SHP77 (cell line): ENCODE results near the gene TIMMDC1.
A peak's percentile ranks its signal among the peaks of the same experiment; 100 is the strongest.
"Not testable (repeated sequence)": the region's sequence is repeated elsewhere in the genome, so short reads cannot be mapped to it uniquely, and the experiment has no call there.

ENCODE experiments used
- DNase-seq, 2 experiments: peaks; one replicate each; lab custom pipeline; 2025; lab: John Stamatoyannopoulos, UW

TIMMDC1 gene

GRCh38 chr3:119557192-119557876 is 59.0 kb downstream of the TIMMDC1 start:
- no peak for DNase-seq

GRCh38 chr3:119557877-119558269 is 59.5 kb downstream of the TIMMDC1 start:
- no peak for DNase-seq

GRCh38 chr3:119558626-119559317 is 60.4 kb downstream of the TIMMDC1 start:
- DNase-seq = no peak

GRCh38 chr3:119559441-119559963 is 61.2 kb downstream of the TIMMDC1 start, which contains the start of gene CD80:
TSS of gene CD80 (minus strand) at chr3:119559614. CDS start at chr3:119557728, 1,886 bp downstream.
- peak; percentile 2 to 22 for DNase-seq

GRCh38 chr3:119560160-119560559 is 61.8 kb downstream of the TIMMDC1 start:
- no peak for DNase-seq

GRCh38 chr3:119562307-119562961 is 64.1 kb downstream of the TIMMDC1 start:
- no peak for DNase-seq

- not testable (repeated sequence) for DNase-seq
These were observed 65.0 kb downstream of the TIMMDC1 start for GRCh38 chr3:119563334-119563733.

GRCh38 chr3:119569156-119569555 is 70.8 kb downstream of the TIMMDC1 start:
- DNase-seq = no peak

- DNase-seq = no peak
These were observed 71.9 kb downstream of the TIMMDC1 start for GRCh38 chr3:119570229-119570628.

- no peak for DNase-seq
These were observed 72.9 kb downstream of the TIMMDC1 start for GRCh38 chr3:119571230-119571629.

- no peak for DNase-seq
These were observed 73.3 kb downstream of the TIMMDC1 start for GRCh38 chr3:119571688-119572087.
